Measurements from ENCODE around the gene TPST1. TPM values are rescaled to one million over a fixed set of nuclear protein-coding genes. Genes with fewer than 3 reads are reported as not detected.

Gene TPST1
- total RNA-seq, 1 experiment from 2014 or later = 15.0 TPM

GRCh38 chr7:66355756-66356155, 150.6 kb downstream of the TPST1 start:
- Mint-ChIP-seq H3K4me3 (no peak overlapping the region), H3K4me1 (peaks cover 13% of the 10 kb centered on the region), H3K27ac (no peak overlapping the region), H3K9me3 (no peaks in the 10 kb centered on the region), H3K36me3 (no peaks in the 10 kb centered on the region), H3K27me3 (ENCODE audit: low read depth) (no peaks in the 10 kb centered on the region)
- TF ChIP-seq ZNF138 (CRISPR knock-in tag; conservative IDR thresholded peaks at IDR 0.05) (no peak), AR (CRISPR knock-in tag; IDR thresholded peaks at IDR 0.05) (no peak), ZNF423 (CRISPR knock-in tag; IDR thresholded peaks at IDR 0.05) (no peak), USF2 (CRISPR knock-in tag; IDR thresholded peaks at IDR 0.05) (no peak), PREB (CRISPR knock-in tag; IDR thresholded peaks at IDR 0.05; ENCODE audit: borderline replicate concordance) (no peak), ZNF416 (CRISPR knock-in tag; IDR thresholded peaks at IDR 0.05) (no peak), MLX (CRISPR knock-in tag; IDR thresholded peaks at IDR 0.05) (no peak), HMGA2 (CRISPR knock-in tag; IDR thresholded peaks at IDR 0.05) (no peak), ZNF396 (CRISPR knock-in tag; IDR thresholded peaks at IDR 0.05; ENCODE audit: borderline replicate concordance) (no peak), ZBTB21 (CRISPR knock-in tag; IDR thresholded peaks at IDR 0.05; ENCODE audit: borderline replicate concordance) (no peak), NFYB (CRISPR knock-in tag; conservative IDR thresholded peaks at IDR 0.05; ENCODE audit: low read depth) (no peak), CREB1 (CRISPR knock-in tag; IDR thresholded peaks at IDR 0.05) (no peak), ZNF281 (CRISPR knock-in tag; IDR thresholded peaks at IDR 0.05) (no peak), ELF4 (CRISPR knock-in tag; IDR thresholded peaks at IDR 0.05; ENCODE audit: low read depth) (no peak), ZBTB43 (CRISPR knock-in tag; IDR thresholded peaks at IDR 0.05) (no peak), ZMAT4 (CRISPR knock-in tag; IDR thresholded peaks at IDR 0.05) (no peak)
- POLR2A ChIA-PET = no interaction called here
- CTCF ChIA-PET = interaction anchor here (0.7 kb wide), 1 partner anchor 330 kb away, joined by 5 read pairs; no protein-coding TSS in a partner anchor
- ATAC-seq = no peak
- DNase-seq (ENCODE audit: low spot score) = no peak
